HG02571 (cell line): ENCODE results near the gene NHERF2.
A peak's percentile ranks its signal among the peaks of the same experiment; 100 is the strongest.

ENCODE experiments used
- ATAC-seq: cut with Tn5 transposase; IDR thresholded peaks from one replicate; pipeline ENCODE4 v1.9.1; 2021; ENCODE audit warnings: mild to moderate bottlenecking, moderate library complexity; ENCODE audit not compliant: unreplicated experiment

Gene NHERF2

GRCh38 chr16:2026461-2027023, at the start of gene NHERF2:
Gene NHERF2, plus strand, starts transcription at chr16:2026902. Its CDS starts 104 bp downstream, at chr16:2027006.
- no peak for ATAC-seq

- ATAC-seq = no peak
These were observed 49.5 kb upstream of the NHERF2 start for GRCh38 chr16:1976951-1977874.

GRCh38 chr16:1977875-1978268, 48.8 kb upstream of the NHERF2 start:
- ATAC-seq = no peak

GRCh38 chr16:1978476-1979120, 48.1 kb upstream of the NHERF2 start:
- no peak for ATAC-seq

- ATAC-seq = no peak
These were observed 47.3 kb upstream of the NHERF2 start for GRCh38 chr16:1979271-1980029.

- ATAC-seq = no peak
These were observed 46.5 kb upstream of the NHERF2 start for GRCh38 chr16:1980030-1980769.

GRCh38 chr16:1980770-1981087, 46.0 kb upstream of the NHERF2 start:
- ATAC-seq = no peak

GRCh38 chr16:1981398-1981836, 45.3 kb upstream of the NHERF2 start, which contains the start of gene NOXO1:
Gene NOXO1, minus strand, starts transcription at chr16:1981469. Its CDS starts 290 bp downstream, at chr16:1981179.
- no peak for ATAC-seq

- no peak for ATAC-seq
These were observed 44.7 kb upstream of the NHERF2 start for GRCh38 chr16:1982013-1982433.

- no peak for ATAC-seq
These were observed 43.6 kb upstream of the NHERF2 start for GRCh38 chr16:1982991-1983543.

GRCh38 chr16:1983544-1984346, 43.0 kb upstream of the NHERF2 start, which contains the start of gene GFER:
Gene GFER, plus strand, starts transcription at chr16:1984193. Its CDS starts 26 bp downstream, at chr16:1984219.
- ATAC-seq = peak; percentile 69

GRCh38 chr16:1984347-1985225, 42.1 kb upstream of the NHERF2 start:
- no peak for ATAC-seq

GRCh38 chr16:1985466-1986150, 41.1 kb upstream of the NHERF2 start:
- ATAC-seq = no peak

- ATAC-seq = no peak
These were observed 39.5 kb upstream of the NHERF2 start for GRCh38 chr16:1987198-1987597.

GRCh38 chr16:1989209-1990100, 37.2 kb upstream of the NHERF2 start, which contains the start of gene SYNGR3:
Gene SYNGR3, plus strand, starts transcription at chr16:1989970. Its CDS starts 133 bp downstream, at chr16:1990103.
- no peak for ATAC-seq

GRCh38 chr16:1990101-1990350, 36.7 kb upstream of the NHERF2 start:
- no peak for ATAC-seq
